ENCODE results near the gene LCT.
"Not testable (repeated sequence)": the region's sequence is repeated elsewhere in the genome, so short reads cannot be mapped to it uniquely, and the experiment has no call there.

The LCT gene

GRCh38 chr2:135836596-135837270 lies at the start of gene LCT:
LCT (minus strand) TSS chr2:135837184; CDS start chr2:135837169, 15 bp downstream.
- no peak for DNase-seq

GRCh38 chr2:135885709-135886108 lies 48.7 kb upstream of the LCT start:
- no peak for DNase-seq

GRCh38 chr2:135882415-135882814 lies 45.4 kb upstream of the LCT start:
- no peak for DNase-seq

GRCh38 chr2:135876770-135877169 lies 39.8 kb upstream of the LCT start:
- not testable (repeated sequence) for DNase-seq

GRCh38 chr2:135876066-135876711 lies 39.2 kb upstream of the LCT start, which contains the start of gene MCM6:
MCM6 (minus strand) TSS chr2:135876443; CDS start chr2:135876365, 78 bp downstream.
- DNase-seq: peak; percentile 90

GRCh38 chr2:135875491-135876065 lies 38.6 kb upstream of the LCT start:
- no peak for DNase-seq

- DNase-seq: no peak
These were observed 37.9 kb upstream of the LCT start for GRCh38 chr2:135874777-135875365.

GRCh38 chr2:135870571-135870970 lies 33.6 kb upstream of the LCT start:
- no peak for DNase-seq

GRCh38 chr2:135863233-135863632 lies 26.2 kb upstream of the LCT start:
- DNase-seq: no peak

- no peak for DNase-seq
These were observed 25.7 kb upstream of the LCT start for GRCh38 chr2:135862718-135863117.

- no peak for DNase-seq
These were observed 16.4 kb upstream of the LCT start for GRCh38 chr2:135853401-135853800.

GRCh38 chr2:135851858-135852257 lies 14.9 kb upstream of the LCT start:
- DNase-seq: no peak

GRCh38 chr2:135850892-135851668 lies 14.1 kb upstream of the LCT start:
- no peak for DNase-seq

- no peak for DNase-seq
These were observed 12.1 kb upstream of the LCT start for GRCh38 chr2:135849087-135849486.

GRCh38 chr2:135845997-135846396 lies 9.0 kb upstream of the LCT start:
- DNase-seq: no peak

GRCh38 chr2:135845257-135845656 lies 8.3 kb upstream of the LCT start:
- DNase-seq: no peak

- DNase-seq: no peak
These were observed 7.4 kb upstream of the LCT start for GRCh38 chr2:135844301-135844895.

- DNase-seq: no peak
These were observed 6.7 kb upstream of the LCT start for GRCh38 chr2:135843671-135844070.

- no peak for DNase-seq
These were observed 3.6 kb upstream of the LCT start for GRCh38 chr2:135840601-135841000.

GRCh38 chr2:135839713-135840112 lies 2.7 kb upstream of the LCT start:
- DNase-seq: no peak

- DNase-seq: no peak
These were observed 1.5 kb upstream of the LCT start for GRCh38 chr2:135838502-135838901.

- no peak for DNase-seq
These were observed 4.1 kb downstream of the LCT start for GRCh38 chr2:135832891-135833290.

All from NCI-H2081 treated with DMSO at 0.1 percent for 48 hours (cell line).